ENCODE results near the gene AMN1. TPM values are rescaled to one million over a fixed set of nuclear protein-coding genes. Genes with fewer than 3 reads are reported as not detected.
"Not testable (repeated sequence)": the region's sequence is repeated elsewhere in the genome, so short reads cannot be mapped to it uniquely, and the experiment has no call there.

Gene AMN1
- total and polyA plus RNA-seq, 2 donors from 2014 or later = 12.5 to 13.9 TPM

- TF ChIP-seq, protein P1, sequence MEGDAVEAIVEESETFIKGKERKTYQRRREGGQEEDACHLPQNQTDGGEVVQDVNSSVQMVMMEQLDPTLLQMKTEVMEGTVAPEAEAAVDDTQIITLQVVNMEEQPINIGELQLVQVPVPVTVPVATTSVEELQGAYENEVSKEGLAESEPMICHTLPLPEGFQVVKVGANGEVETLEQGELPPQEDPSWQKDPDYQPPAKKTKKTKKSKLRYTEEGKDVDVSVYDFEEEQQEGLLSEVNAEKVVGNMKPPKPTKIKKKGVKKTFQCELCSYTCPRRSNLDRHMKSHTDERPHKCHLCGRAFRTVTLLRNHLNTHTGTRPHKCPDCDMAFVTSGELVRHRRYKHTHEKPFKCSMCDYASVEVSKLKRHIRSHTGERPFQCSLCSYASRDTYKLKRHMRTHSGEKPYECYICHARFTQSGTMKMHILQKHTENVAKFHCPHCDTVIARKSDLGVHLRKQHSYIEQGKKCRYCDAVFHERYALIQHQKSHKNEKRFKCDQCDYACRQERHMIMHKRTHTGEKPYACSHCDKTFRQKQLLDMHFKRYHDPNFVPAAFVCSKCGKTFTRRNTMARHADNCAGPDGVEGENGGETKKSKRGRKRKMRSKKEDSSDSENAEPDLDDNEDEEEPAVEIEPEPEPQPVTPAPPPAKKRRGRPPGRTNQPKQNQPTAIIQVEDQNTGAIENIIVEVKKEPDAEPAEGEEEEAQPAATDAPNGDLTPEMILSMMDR (IDR thresholded peaks at IDR 0.05; ENCODE audit: borderline replicate concordance, extremely low read depth, insufficient read depth) = no peak
- intact Hi-C loops (cut with DNase I) = no loop called here
- Histone ChIP-seq H3K4me3 (ENCODE audit: low read length in 3 of 3) (no peak overlapping the region), H3K9me3 (ENCODE audit: control insufficient read depth in 2 of 3, insufficient read depth in 1 of 3, low read length in 3 of 3) (peaks cover 0 to 9% (median 0%) of the 10 kb centered on the region in 3 donors), H3K27me3 (ENCODE audit: control insufficient read depth, insufficient read depth, low read length) (no peaks in the 10 kb centered on the region), H3K4me1 (ENCODE audit: control insufficient read depth in 2 of 3, insufficient read depth in 2 of 3, low read depth in 1 of 3, low read length in 3 of 3) (no peaks in the 10 kb centered on the region), H3K9ac (ENCODE audit: low read length in 3 of 3) (no peak overlapping the region), H3K27ac (ENCODE audit: low read depth in 2 of 2, low read length in 2 of 2) (no peak overlapping the region), H3K36me3 (ENCODE audit: control insufficient read depth in 2 of 3, insufficient read depth in 3 of 3, low read length in 3 of 3) (no peaks in the 10 kb centered on the region)
- FAIRE-seq (peak; percentile 58), DNase-seq (no peak)
Measured at GRCh38 chr12:31672521-31672920, 56.3 kb downstream of the AMN1 start.

- intact Hi-C loops (cut with DNase I); FAIRE-seq: not testable (repeated sequence)
Measured at GRCh38 chr12:31669582-31669981, 59.2 kb downstream of the AMN1 start.

DNA sequence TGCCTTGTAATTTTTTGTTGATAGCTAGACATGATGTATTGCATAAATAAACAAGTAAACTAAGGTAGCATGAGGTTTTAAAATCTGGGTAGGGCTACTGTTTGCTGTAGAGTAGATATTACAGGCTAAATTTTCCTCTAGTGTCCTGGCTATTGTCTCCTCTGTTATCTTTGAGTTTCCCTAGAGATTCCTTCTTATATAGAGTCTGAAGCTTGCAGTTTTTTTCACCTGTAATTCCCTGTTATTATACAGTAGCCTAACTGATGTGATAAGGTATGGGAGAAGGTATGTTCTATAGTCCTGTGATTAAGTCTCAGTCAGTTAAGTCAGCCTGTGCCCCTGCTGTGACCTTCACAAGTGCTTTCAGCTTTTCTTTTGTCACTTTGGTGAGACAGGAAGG, 59.8 kb downstream of the AMN1 start:
- intact Hi-C loops (cut with DNase I) = no loop called here
- no peaks in the 10 kb centered on the region for H3K27me3 ChIP-seq (ENCODE audit: control insufficient read depth, insufficient read depth, low read length)
- no peaks in the 10 kb centered on the region for H3K36me3 ChIP-seq (ENCODE audit: control insufficient read depth in 2 of 3, insufficient read depth in 3 of 3, low read length in 3 of 3)
- H3K4me1 ChIP-seq (ENCODE audit: control insufficient read depth in 2 of 3, insufficient read depth in 2 of 3, low read depth in 1 of 3, low read length in 3 of 3) = no peaks in the 10 kb centered on the region
- H3K9me3 ChIP-seq (ENCODE audit: control insufficient read depth in 2 of 3, insufficient read depth in 1 of 3, low read length in 3 of 3) = peaks cover 0 to 9% (median 0%) of the 10 kb centered on the region in 3 donors
- no peak overlapping the region for H3K27ac ChIP-seq (ENCODE audit: low read depth in 2 of 2, low read length in 2 of 2)
- FAIRE-seq (no peak), DNase-seq (no peak)
- H3K9ac ChIP-seq (ENCODE audit: low read length in 3 of 3) = no peak overlapping the region
- H3K4me3 ChIP-seq (ENCODE audit: low read length in 3 of 3) = no peak overlapping the region
- TF ChIP-seq, protein P1 (IDR thresholded peaks at IDR 0.05; ENCODE audit: borderline replicate concordance, extremely low read depth, insufficient read depth) = no peak

More at GRCh38 chr12:31669582-31669981, 59.2 kb downstream of the AMN1 start:
- DNase-seq; H3K4me3 ChIP-seq (ENCODE audit: low read length in 3 of 3); H3K4me1 ChIP-seq (ENCODE audit: control insufficient read depth in 2 of 3, insufficient read depth in 2 of 3, low read depth in 1 of 3, low read length in 3 of 3); H3K9ac ChIP-seq (ENCODE audit: low read length in 3 of 3); H3K27ac ChIP-seq (ENCODE audit: low read depth in 2 of 2, low read length in 2 of 2); H3K9me3 ChIP-seq (ENCODE audit: control insufficient read depth in 2 of 3, insufficient read depth in 1 of 3, low read length in 3 of 3); H3K27me3 ChIP-seq (ENCODE audit: control insufficient read depth, insufficient read depth, low read length); H3K36me3 ChIP-seq (ENCODE audit: control insufficient read depth in 2 of 3, insufficient read depth in 3 of 3, low read length in 3 of 3): not testable (repeated sequence)

- H3K9ac ChIP-seq (ENCODE audit: low read length in 3 of 3) = no peak overlapping the region
- H3K36me3 ChIP-seq (ENCODE audit: control insufficient read depth in 2 of 3, insufficient read depth in 3 of 3, low read length in 3 of 3) = no peaks in the 10 kb centered on the region
- FAIRE-seq = no peak
- TF ChIP-seq, protein P1 (IDR thresholded peaks at IDR 0.05; ENCODE audit: borderline replicate concordance, extremely low read depth, insufficient read depth) = no peak
- H3K9me3 ChIP-seq (ENCODE audit: control insufficient read depth in 2 of 3, insufficient read depth in 1 of 3, low read length in 3 of 3) = peaks cover 0 to 4% (median 0%) of the 10 kb centered on the region in 3 donors
- intact Hi-C loops (cut with DNase I) = no loop called here
- no peak for DNase-seq
- no peak overlapping the region for H3K4me3 ChIP-seq (ENCODE audit: low read length in 3 of 3)
- peak overlapping the region; percentile 55 to 59 for H3K27ac ChIP-seq (ENCODE audit: low read depth in 2 of 2, low read length in 2 of 2)
- peaks cover 0 to 4% (median 0%) of the 10 kb centered on the region in 3 donors for H3K4me1 ChIP-seq (ENCODE audit: control insufficient read depth in 2 of 3, insufficient read depth in 2 of 3, low read depth in 1 of 3, low read length in 3 of 3)
- no peaks in the 10 kb centered on the region for H3K27me3 ChIP-seq (ENCODE audit: control insufficient read depth, insufficient read depth, low read length)
Measured at GRCh38 chr12:31664038-31664437, 64.8 kb downstream of the AMN1 start.

All from kidney (tissue), 14 donors.